Endodermal cell (in vitro differentiated cells): ENCODE results near the gene TOM1. TPM values are rescaled to one million over a fixed set of nuclear protein-coding genes. Genes with fewer than 3 reads are reported as not detected.

Experiments
- DNase-seq: peaks from one replicate; pipeline ENCODE4 v3.0.0-alpha.2; 2017
- H3K27ac ChIP-seq: 2 replicates; pipeline ENCODE4 v1.5.1; 2013; ENCODE audit warnings: mild to moderate bottlenecking, low read depth, low read length, moderate library complexity
- H3K27me3 ChIP-seq: 2 replicates; pipeline ENCODE4 v1.6.1; 2013; ENCODE audit warnings: mild to moderate bottlenecking, low read length, moderate library complexity; ENCODE audit not compliant: insufficient read depth, control insufficient read depth, poor library complexity, severe bottlenecking
- H3K36me3 ChIP-seq: 2 replicates; pipeline ENCODE4 v1.7.0; 2013; ENCODE audit warnings: mild to moderate bottlenecking, low read length, moderate library complexity; ENCODE audit not compliant: control insufficient read depth, insufficient read depth
- H3K4me1 ChIP-seq: one replicate; pipeline ENCODE4 v1.7.0; 2013; ENCODE audit warnings: low read length; ENCODE audit not compliant: control insufficient read depth, insufficient read depth
- H3K4me3 ChIP-seq: 2 replicates; pipeline ENCODE4 v1.5.1; 2013; ENCODE audit warnings: mild to moderate bottlenecking, low read length, moderate library complexity
- H3K9ac ChIP-seq: 2 replicates; pipeline ENCODE4 v1.6.1; 2013; ENCODE audit warnings: mild to moderate bottlenecking, low read length, moderate library complexity; ENCODE audit not compliant: poor library complexity, severe bottlenecking; ENCODE audit errors: extremely low read depth
- H3K9me3 ChIP-seq: 2 replicates; pipeline ENCODE4 v1.6.1; 2013; ENCODE audit warnings: mild to moderate bottlenecking, low read length, moderate library complexity; ENCODE audit not compliant: control insufficient read depth
- H3K27ac Mint-ChIP-seq: 2 replicates; pipeline ENCODE4 v1.8.0; 2020; ENCODE audit warnings: mixed read lengths
- H3K27me3 Mint-ChIP-seq: 2 replicates; pipeline ENCODE4 v1.8.0; 2021; ENCODE audit warnings: mild to moderate bottlenecking, mixed read lengths; ENCODE audit not compliant: insufficient read depth
- H3K36me3 Mint-ChIP-seq: 2 replicates; pipeline ENCODE4 v1.8.0; 2020; ENCODE audit warnings: low read depth, mixed read lengths
- H3K4me1 Mint-ChIP-seq: 2 replicates; pipeline ENCODE4 v1.8.0; 2020; ENCODE audit warnings: mixed read lengths
- H3K4me3 Mint-ChIP-seq: 2 replicates; pipeline ENCODE4 v1.8.0; 2020; ENCODE audit warnings: mild to moderate bottlenecking, moderate library complexity, mixed read lengths
- H3K9me3 Mint-ChIP-seq: 2 replicates; pipeline ENCODE4 v1.8.0; 2020; ENCODE audit warnings: mild to moderate bottlenecking, mixed read lengths
- WGBS, 2 experiments: methylation state at CpG; one replicate each; pipeline versions ENCODE4 v1.1.5 to v1.1.7; 2013; ENCODE audit warnings: missing lambda C conversion rate in 2 of 2, mixed read lengths in 1 of 2; ENCODE audit not compliant: insufficient coverage in 1 of 2, insufficient read length in 1 of 2; 5-methylcytosine and 5-hydroxymethylcytosine counted together
- total RNA-seq, 2 donors: library from RNA; stranded (reverse); fragmentation: NEBNext Ultra II Directional in 1 of 2; extraction: Animal tissue kit (Norgen Biotek cat#: 25700) in 1 of 2; gene quantifications; 2 replicates in 1 of 2; 3 replicates in 1 of 2; pipeline ENCODE4 v1.2.1, GENCODE V29; 2021
- TF ChIP-seq, protein P1 (sequence below): fragments of 200-600 bp; sonication (generic); conservative IDR thresholded peaks from 2 replicates; pipeline ENCODE4 v1.5.0; 2021; ENCODE audit warnings: antibody characterized with exemption, mild to moderate bottlenecking

Gene TOM1
- total RNA-seq, 2 donors from 2014 or later, result 31.3 to 33.3 TPM

DNA sequence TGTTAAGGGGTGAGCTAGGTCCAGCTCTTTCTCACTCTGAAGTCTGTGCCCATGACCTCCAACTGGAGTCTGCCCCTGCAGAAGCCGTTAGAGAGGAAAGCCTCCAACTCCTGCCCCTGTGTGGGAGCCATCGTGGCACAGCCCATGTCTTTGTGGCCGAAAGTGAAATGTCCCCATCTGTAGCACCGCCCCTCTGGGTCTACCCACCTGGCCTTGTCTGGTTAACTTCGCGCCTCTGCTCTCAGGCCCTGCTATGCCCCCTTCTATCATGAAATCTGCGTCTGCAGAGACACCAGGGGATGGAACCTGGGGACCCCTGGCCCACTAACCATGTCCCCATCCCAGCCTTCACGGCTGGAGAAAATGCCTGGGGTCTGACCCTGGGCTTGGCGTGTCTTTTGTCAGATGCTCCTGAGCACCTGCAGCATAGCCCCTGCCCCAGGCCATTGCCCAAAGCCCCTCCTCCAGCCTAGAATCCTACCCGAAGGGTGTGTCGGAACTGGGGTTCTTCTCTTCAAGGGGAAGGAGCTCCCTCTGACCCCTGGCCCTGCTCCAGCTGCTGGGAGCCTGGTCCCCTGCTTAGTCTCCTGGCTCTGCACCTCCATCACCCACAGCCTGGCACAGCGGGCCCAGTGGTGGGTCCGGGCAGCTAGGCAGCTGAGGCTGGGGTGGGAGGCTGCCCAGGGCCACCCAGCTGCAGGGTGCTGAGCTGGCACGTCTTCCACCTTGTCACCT lies 45.4 kb downstream of the TOM1 start:
- H3K4me1 Mint-ChIP-seq, result no peaks in the 10 kb centered on the region
- DNase-seq, result no peak
- no peak overlapping the region for H3K9ac ChIP-seq

DNA sequence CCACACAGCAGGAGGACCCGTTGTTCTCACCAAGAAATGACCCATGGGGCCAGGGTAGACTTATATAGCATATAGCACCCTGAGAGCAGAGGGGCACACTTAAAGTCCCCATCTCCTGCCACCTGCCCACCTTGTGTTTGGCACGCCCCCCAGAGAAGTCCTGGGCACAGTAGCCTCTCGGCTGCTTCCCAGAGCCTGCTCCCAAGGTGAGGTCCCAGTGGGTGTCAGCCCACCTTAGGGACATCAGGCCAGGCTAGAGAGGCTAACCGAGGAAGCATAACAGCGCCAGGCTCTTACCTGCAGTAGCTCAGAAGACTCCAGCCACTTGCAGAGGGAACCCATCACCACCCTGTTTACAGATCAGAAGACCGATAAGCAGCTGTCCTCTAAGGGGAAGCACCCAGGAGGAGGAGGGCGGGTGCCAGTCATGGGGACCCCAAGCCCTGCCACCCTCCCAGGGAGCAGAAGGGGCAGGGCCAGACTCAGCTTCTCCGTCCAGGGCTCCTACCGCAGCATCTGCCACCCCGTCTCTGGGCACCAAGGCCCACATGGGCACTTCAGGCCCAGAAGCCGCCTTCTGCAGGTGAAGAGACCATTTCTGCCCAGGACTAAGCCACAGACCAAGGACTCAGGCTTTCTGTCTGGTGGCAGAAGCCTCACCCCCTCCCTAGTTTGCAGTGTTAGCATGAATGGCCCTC lies 46.3 kb downstream of the TOM1 start:
- peaks cover 3% of the 10 kb centered on the region for H3K36me3 Mint-ChIP-seq
- H3K27me3 Mint-ChIP-seq, result peaks cover under 1% of the 10 kb centered on the region
- no peak overlapping the region for H3K9ac ChIP-seq
- no peaks in the 10 kb centered on the region for H3K9me3 ChIP-seq
- WGBS, 2 experiments, result 92 to 95% methylated on average over 10 to 11 of the region's 11 CpGs
- no peaks in the 10 kb centered on the region for H3K4me1 ChIP-seq
- no peaks in the 10 kb centered on the region for H3K9me3 Mint-ChIP-seq
- no peaks in the 10 kb centered on the region for H3K27me3 ChIP-seq
- TF ChIP-seq, protein P1, sequence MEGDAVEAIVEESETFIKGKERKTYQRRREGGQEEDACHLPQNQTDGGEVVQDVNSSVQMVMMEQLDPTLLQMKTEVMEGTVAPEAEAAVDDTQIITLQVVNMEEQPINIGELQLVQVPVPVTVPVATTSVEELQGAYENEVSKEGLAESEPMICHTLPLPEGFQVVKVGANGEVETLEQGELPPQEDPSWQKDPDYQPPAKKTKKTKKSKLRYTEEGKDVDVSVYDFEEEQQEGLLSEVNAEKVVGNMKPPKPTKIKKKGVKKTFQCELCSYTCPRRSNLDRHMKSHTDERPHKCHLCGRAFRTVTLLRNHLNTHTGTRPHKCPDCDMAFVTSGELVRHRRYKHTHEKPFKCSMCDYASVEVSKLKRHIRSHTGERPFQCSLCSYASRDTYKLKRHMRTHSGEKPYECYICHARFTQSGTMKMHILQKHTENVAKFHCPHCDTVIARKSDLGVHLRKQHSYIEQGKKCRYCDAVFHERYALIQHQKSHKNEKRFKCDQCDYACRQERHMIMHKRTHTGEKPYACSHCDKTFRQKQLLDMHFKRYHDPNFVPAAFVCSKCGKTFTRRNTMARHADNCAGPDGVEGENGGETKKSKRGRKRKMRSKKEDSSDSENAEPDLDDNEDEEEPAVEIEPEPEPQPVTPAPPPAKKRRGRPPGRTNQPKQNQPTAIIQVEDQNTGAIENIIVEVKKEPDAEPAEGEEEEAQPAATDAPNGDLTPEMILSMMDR, result no peak
- no peaks in the 10 kb centered on the region for H3K4me1 Mint-ChIP-seq
- peaks cover 10% of the 10 kb centered on the region for H3K36me3 ChIP-seq
- no peak overlapping the region for H3K4me3 Mint-ChIP-seq
- no peak for DNase-seq
- H3K27ac ChIP-seq, result no peak overlapping the region
- no peak overlapping the region for H3K4me3 ChIP-seq
- H3K27ac Mint-ChIP-seq, result no peak overlapping the region

More for the DNA sequence above, 45.4 kb downstream of the TOM1 start:
- Histone ChIP-seq H3K27me3 (no peaks in the 10 kb centered on the region), H3K9me3 (no peaks in the 10 kb centered on the region), H3K27ac (no peak overlapping the region), H3K4me1 (no peaks in the 10 kb centered on the region), H3K36me3 (peaks cover 10% of the 10 kb centered on the region), H3K4me3 (no peak overlapping the region)
- 88 to 90% methylated on average over 8 to 14 of the region's 14 CpGs for WGBS, 2 experiments
- TF ChIP-seq, protein P1, result no peak
- H3K36me3 Mint-ChIP-seq, result peaks cover 11% of the 10 kb centered on the region
- no peak overlapping the region for H3K4me3 Mint-ChIP-seq
- H3K27ac Mint-ChIP-seq, result no peak overlapping the region
- no peaks in the 10 kb centered on the region for H3K9me3 Mint-ChIP-seq
- no peaks in the 10 kb centered on the region for H3K27me3 Mint-ChIP-seq

DNA sequence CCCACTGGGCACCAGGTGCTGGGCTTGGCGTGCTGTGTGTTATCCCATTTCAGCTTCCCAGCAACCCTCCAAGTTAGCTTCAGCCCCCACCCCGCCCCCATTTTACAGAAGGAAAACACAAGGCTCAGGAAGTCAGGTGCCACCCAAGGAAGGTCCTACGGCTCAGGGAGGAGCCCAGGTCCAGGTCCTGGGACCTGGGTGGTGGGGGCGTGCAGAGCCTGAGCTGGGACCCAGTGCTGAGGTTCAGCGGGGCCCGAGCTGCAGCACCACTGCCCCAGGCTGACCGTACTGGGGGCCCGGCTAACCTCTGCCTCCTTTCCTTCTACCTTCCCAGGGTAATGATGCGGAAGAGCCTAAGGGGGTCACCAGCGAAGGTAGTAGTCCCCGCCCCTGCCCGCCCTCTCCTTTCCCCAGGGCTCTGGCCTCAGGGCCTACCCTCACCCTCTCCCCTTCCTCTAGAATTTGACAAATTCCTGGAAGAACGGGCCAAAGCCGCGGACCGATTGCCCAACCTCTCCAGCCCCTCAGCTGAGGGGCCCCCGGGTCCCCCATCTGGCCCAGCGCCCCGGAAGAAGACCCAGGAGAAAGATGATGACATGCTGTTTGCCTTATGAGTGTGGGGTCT lies 47.0 kb downstream of the TOM1 start:
- TF ChIP-seq, protein P1, result no peak

More for the DNA sequence above, 47.0 kb downstream of the TOM1 start:
- Histone ChIP-seq H3K4me1 (no peaks in the 10 kb centered on the region), H3K36me3 (peaks cover 10% of the 10 kb centered on the region), H3K9ac (no peak overlapping the region), H3K27ac (no peak overlapping the region), H3K9me3 (no peaks in the 10 kb centered on the region), H3K27me3 (no peaks in the 10 kb centered on the region), H3K4me3 (no peak overlapping the region)
- WGBS, 2 experiments, result 88 to 100% methylated on average over 3 to 19 of the region's 19 CpGs
- peaks cover 7% of the 10 kb centered on the region for H3K27me3 Mint-ChIP-seq
- H3K36me3 Mint-ChIP-seq, result peaks cover 1% of the 10 kb centered on the region
- DNase-seq, result no peak
- peaks cover 7% of the 10 kb centered on the region for H3K4me1 Mint-ChIP-seq
- H3K27ac Mint-ChIP-seq, result no peak overlapping the region
- H3K9me3 Mint-ChIP-seq, result no peaks in the 10 kb centered on the region
- H3K4me3 Mint-ChIP-seq, result no peak overlapping the region
